SK-N-SH (cell line): ENCODE measurements around the gene LIN9. TPM values are rescaled to one million over a fixed set of nuclear protein-coding genes. Genes with fewer than 3 reads are reported as not detected.

Experiments used
- CTCF ChIA-PET: fragments of 300-600, 350-600 bp; formaldehyde crosslinking; extraction: SDS; loops from one replicate; lab custom pipeline; 2021; lab: Yijun Ruan, JAX
- POLR2A ChIA-PET: fragments of 350-600 bp; sonication (Branson Sonifier 250); formaldehyde crosslinking; extraction: SDS; loops from one replicate; lab custom pipeline; 2020; ENCODE audit warnings: antibody characterized with exemption, inconsistent platforms; lab: Yijun Ruan, JAX
- DNase-seq: peaks from one replicate; pipeline ENCODE4 v3.0.0; 2012
- H2AFZ ChIP-seq: fragments of 200-600 bp; sonication (generic); 2 replicates; pipeline ENCODE4 v1.8.1; 2016; ENCODE audit warnings: antibody characterized with exemption, mild to moderate bottlenecking, low read depth
- H3F3A ChIP-seq: fragments of 200-600 bp; sonication (generic); replicated peaks from 2 replicates; pipeline ENCODE3; 2016; ENCODE audit warnings: antibody characterized with exemption, mild to moderate bottlenecking; ENCODE audit not compliant: insufficient read depth
- H3K27ac ChIP-seq, 2 experiments: fragments of 200-500 bp in 1 of 2; fragments of 200-600 bp in 1 of 2; sonication (Bioruptor generic) in 1 of 2; sonication (generic), shearing (Covaris generic) in 1 of 2; 2 replicates each; pipeline versions ENCODE4 v1.5.1 to v1.6.1; 2014 to 2016; ENCODE audit warnings: low read depth in 2 of 2, inconsistent platforms in 1 of 2, low read length in 1 of 2, mild to moderate bottlenecking in 1 of 2, mixed read lengths in 1 of 2
- H3K27me3 ChIP-seq: fragments of 200-600 bp; sonication (generic), shearing (Covaris generic); 2 replicates; pipeline ENCODE4 v1.6.1; 2016; ENCODE audit warnings: mixed run types; ENCODE audit not compliant: insufficient read depth
- H3K36me3 ChIP-seq, 2 experiments: fragments of 200-500 bp in 1 of 2; fragments of 200-600 bp in 1 of 2; sonication (Bioruptor generic) in 1 of 2; sonication (generic) in 1 of 2; replicated peaks in 1 of 2; 2 replicates each; pipeline versions ENCODE3 to v1.5.1; 2014 to 2016; ENCODE audit warnings: low read length in 1 of 2, mild to moderate bottlenecking in 1 of 2; ENCODE audit not compliant: insufficient read depth in 2 of 2, control insufficient read depth in 1 of 2
- H3K4me1 ChIP-seq, 2 experiments: fragments of 200-500 bp in 1 of 2; fragments of 200-600 bp in 1 of 2; sonication (Bioruptor generic) in 1 of 2; sonication (generic), shearing (Covaris generic) in 1 of 2; 2 replicates each; pipeline versions ENCODE4 v1.5.1 to v1.6.1; 2014 to 2016; ENCODE audit warnings: low read depth in 1 of 2, low read length in 1 of 2, mixed run types in 1 of 2; ENCODE audit not compliant: insufficient read depth in 2 of 2, control insufficient read depth in 1 of 2
- H3K4me2 ChIP-seq: fragments of 200-600 bp; sonication (generic), shearing (Covaris generic); 2 replicates; pipeline ENCODE4 v1.6.1; 2017; ENCODE audit warnings: mixed run types
- H3K4me3 ChIP-seq, 2 experiments: fragments of 200-500 bp in 1 of 2; fragments of 200-600 bp in 1 of 2; sonication (Bioruptor generic) in 1 of 2; sonication (generic), shearing (Covaris generic) in 1 of 2; 2 replicates each; pipeline versions ENCODE4 v1.5.1 to v1.8.1; 2014 to 2016; ENCODE audit warnings: low read depth in 2 of 2, inconsistent platforms in 1 of 2, low read length in 1 of 2, mild to moderate bottlenecking in 1 of 2, mixed read lengths in 1 of 2, moderate library complexity in 1 of 2
- H3K79me2 ChIP-seq: fragments of 200-600 bp; sonication (generic); 2 replicates; pipeline ENCODE4 v1.8.1; 2017; ENCODE audit warnings: mild to moderate bottlenecking; ENCODE audit not compliant: insufficient read depth
- H3K9ac ChIP-seq: fragments of 200-600 bp; sonication (generic); 2 replicates; pipeline ENCODE4 v1.6.1; 2017; ENCODE audit warnings: mixed run types
- H3K9me2 ChIP-seq: fragments of 200-600 bp; sonication (generic); 2 replicates; pipeline ENCODE4 v1.6.1; 2017; ENCODE audit warnings: mixed run types
- H3K9me3 ChIP-seq: fragments of 200-600 bp; sonication (generic); 2 replicates; pipeline ENCODE4 v1.6.1; 2017; ENCODE audit warnings: mixed run types, mild to moderate bottlenecking, moderate library complexity
- H4K20me1 ChIP-seq: fragments of 200-600 bp; sonication (generic); 2 replicates; pipeline ENCODE4 v1.6.1; 2017; ENCODE audit warnings: mild to moderate bottlenecking, mixed run types; ENCODE audit not compliant: insufficient read depth
- CHD2 ChIP-seq: fragments of 150-350 bp; IDR thresholded peaks from 2 replicates; pipeline ENCODE4 v1.6.1; 2018; ENCODE audit warnings: low read length; ENCODE audit not compliant: partially characterized antibody
- ELF1 ChIP-seq: IDR thresholded peaks from 2 replicates; pipeline ENCODE4 v1.4.0; 2012
- EP300 ChIP-seq, 2 experiments: IDR thresholded peaks; 2 replicates each; pipeline versions ENCODE4 v1.4.0 to v1.6.1; 2012; ENCODE audit warnings: borderline replicate concordance in 1 of 2, low read depth in 1 of 2, low read length in 1 of 2
- FOXJ3 ChIP-seq: sonication (generic); formaldehyde crosslinking; IDR thresholded peaks from 2 replicates; pipeline ENCODE4 v1.5.1; 2020; ENCODE audit warnings: mild to moderate bottlenecking, missing genetic modification reagents
- GABPA ChIP-seq: IDR thresholded peaks from 2 replicates; pipeline ENCODE4 v1.4.0; 2012; ENCODE audit warnings: low read depth, mild to moderate bottlenecking
- MXI1 ChIP-seq: IDR thresholded peaks from 2 replicates; pipeline ENCODE4 v1.6.1; 2012; ENCODE audit warnings: mild to moderate bottlenecking, low read depth, low read length, improper control_type of control experiment
- NFIC ChIP-seq: IDR thresholded peaks from 2 replicates; pipeline ENCODE4 v1.4.0; 2012; ENCODE audit warnings: borderline replicate concordance
- RAD21 ChIP-seq: IDR thresholded peaks from 2 replicates; pipeline ENCODE4 v1.6.1; 2012; ENCODE audit warnings: mild to moderate bottlenecking, low read length
- RCOR1 ChIP-seq: fragments of 150-350 bp; IDR thresholded peaks from 2 replicates; pipeline ENCODE4 v1.6.1; 2017; ENCODE audit warnings: antibody characterized with exemption, low read length
- SMC3 ChIP-seq: IDR thresholded peaks from 2 replicates; pipeline ENCODE4 v1.6.1; 2012; ENCODE audit warnings: low read depth, low read length, improper control_type of control experiment
- TAF1 ChIP-seq: IDR thresholded peaks from 2 replicates; pipeline ENCODE4 v1.6.1; 2012; ENCODE audit warnings: low read depth, mild to moderate bottlenecking, low read length, moderate library complexity, borderline replicate concordance
- TEAD4 ChIP-seq: IDR thresholded peaks from 2 replicates; pipeline ENCODE4 v1.4.0; 2012; ENCODE audit warnings: mild to moderate bottlenecking, borderline replicate concordance; ENCODE audit not compliant: insufficient read depth
- WGBS: methylation state at CpG from one replicate; pipeline ENCODE4 v1.1.6; 2017; ENCODE audit warnings: low lambda C conversion rate; 5-methylcytosine and 5-hydroxymethylcytosine counted together
- polyA plus RNA-seq, 3 experiments: library from polyadenylated mRNA; depleted of rRNA; stranded (reverse); fragments of >200 nt; gene quantifications; 2 replicates each; pipeline ENCODE4 v1.2.3, GENCODE V29; 2012
- TF ChIP-seq, protein P1 (sequence below): IDR thresholded peaks from 2 replicates; pipeline ENCODE4; 2012
- TF ChIP-seq, protein P2 (sequence below): IDR thresholded peaks from 2 replicates; pipeline ENCODE4 v1.4.0; 2012; ENCODE audit warnings: low read depth, borderline replicate concordance

LIN9 gene
- polyA plus RNA-seq, 1 of the 3 experiments (the other 2 are of a cell fraction), result 1.7 TPM

DNA sequence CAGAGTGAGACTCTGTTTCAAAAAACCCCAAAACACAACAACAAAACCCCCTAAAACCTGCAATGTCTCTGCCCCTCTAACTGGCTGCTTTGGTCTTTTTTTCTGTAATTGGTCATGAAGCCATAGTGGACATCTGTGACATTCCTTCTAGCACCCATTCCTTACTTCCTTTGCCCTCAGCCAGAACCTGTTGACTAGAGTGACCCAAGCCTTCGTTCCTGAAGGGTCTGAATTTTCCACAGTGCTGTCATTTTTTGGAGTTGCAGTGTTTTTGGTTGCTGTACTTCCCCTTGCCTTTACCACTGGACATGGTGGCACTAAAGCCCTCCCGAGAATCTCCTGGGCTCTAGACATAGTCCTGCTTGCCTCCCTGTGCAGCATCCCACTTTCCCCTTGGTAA, 48.5 kb upstream of the LIN9 start:
- no peak overlapping the region for H3K27ac ChIP-seq
- no peak for TF ChIP-seq RAD21
- TF ChIP-seq SMC3, result no peak
- no peak for TF ChIP-seq EP300 (IDR thresholded peaks at IDR 0.05; ENCODE audit: borderline replicate concordance in 1 of 2, low read depth in 1 of 2, low read length in 1 of 2)
- DNase-seq, result no peak
- H3K36me3 ChIP-seq, result peaks cover 10 to 38% of the 10 kb centered on the region in 2 experiments
- no peak overlapping the region for H3K4me3 ChIP-seq
- H3K27me3 ChIP-seq, result no peaks in the 10 kb centered on the region
- H3K79me2 ChIP-seq, result no peaks in the 10 kb centered on the region
- peaks cover 0 to 24% of the 10 kb centered on the region in 2 experiments; a peak in 1 of 4 replicates for H3K4me1 ChIP-seq
- 96% methylated on average over 2 of the region's 2 CpGs for WGBS
- no peaks in the 10 kb centered on the region for H4K20me1 ChIP-seq
- no peaks in the 10 kb centered on the region for H3F3A ChIP-seq
- no peaks in the 10 kb centered on the region for H3K9me2 ChIP-seq
- H3K9ac ChIP-seq, result no peak overlapping the region
- no peak overlapping the region for H2AFZ ChIP-seq
- POLR2A ChIA-PET, result no interaction called here
- CTCF ChIA-PET, result no interaction called here
- H3K4me2 ChIP-seq, result no peak overlapping the region
- H3K9me3 ChIP-seq, result no peaks in the 10 kb centered on the region

DNA sequence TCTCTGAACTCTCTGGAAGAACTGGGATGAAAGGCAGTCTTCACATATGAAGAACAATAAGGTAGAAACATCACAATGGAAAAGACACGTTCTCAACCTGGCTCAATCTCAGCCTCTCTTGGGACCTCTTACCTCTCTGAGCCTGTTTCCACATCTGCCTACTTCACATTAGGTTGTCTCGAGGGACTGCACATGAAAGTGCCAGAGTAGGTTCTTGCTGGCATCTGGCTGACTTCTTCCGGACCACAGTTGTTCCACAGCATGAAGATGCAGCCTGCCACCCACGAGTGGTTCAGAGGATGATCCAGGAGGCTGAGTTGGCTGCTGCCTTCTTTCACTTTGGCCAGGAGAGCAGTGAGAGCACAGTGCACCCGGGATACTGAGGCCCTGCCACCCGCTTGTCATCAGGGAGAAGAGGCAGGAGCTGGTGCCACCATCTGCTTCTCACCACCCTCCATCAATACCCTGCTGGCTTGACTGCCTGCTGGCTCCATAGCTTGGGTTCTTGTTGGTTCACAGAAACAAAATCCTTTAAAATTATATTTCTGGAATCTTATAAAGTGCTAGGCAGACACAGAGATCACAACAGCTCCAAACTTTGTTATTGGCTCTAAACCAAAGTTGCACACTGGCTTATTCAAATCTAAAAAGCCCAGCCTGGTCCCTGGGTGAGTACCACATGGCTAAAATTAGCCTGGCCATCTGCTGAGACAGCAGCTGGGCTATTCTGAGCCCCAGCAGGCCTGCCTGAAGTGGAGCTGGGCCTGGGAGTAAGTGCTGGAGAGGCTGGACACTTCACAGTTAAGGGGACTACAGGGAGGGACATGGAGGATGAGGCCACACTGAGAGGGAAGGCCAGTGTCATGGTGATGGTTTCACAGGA, 46.9 kb upstream of the LIN9 start:
- POLR2A ChIA-PET, result no interaction called here
- H4K20me1 ChIP-seq, result no peaks in the 10 kb centered on the region
- H3F3A ChIP-seq, result no peaks in the 10 kb centered on the region
- DNase-seq, result peak; percentile 54
- H2AFZ ChIP-seq, result no peak overlapping the region
- no peak overlapping the region for H3K9ac ChIP-seq
- peaks cover 0 to 24% of the 10 kb centered on the region in 2 experiments; a peak in 1 of 4 replicates for H3K4me1 ChIP-seq
- no peaks in the 10 kb centered on the region for H3K79me2 ChIP-seq
- no peak overlapping the region for H3K4me3 ChIP-seq
- CTCF ChIA-PET, result interaction anchor here (0.6 to 1.6 kb wide), 3 partner anchors 9 to 230 kb away, joined by 3 to 5 read pairs (median 3); no protein-coding TSS in a partner anchor
- no peaks in the 10 kb centered on the region for H3K9me2 ChIP-seq
- no peaks in the 10 kb centered on the region for H3K27me3 ChIP-seq
- H3K36me3 ChIP-seq, result peaks cover 7 to 27% of the 10 kb centered on the region in 2 experiments
- peak overlapping the region in 1 of 2 experiments; percentile 58; a peak in 2 of 4 replicates for H3K27ac ChIP-seq
- whole genome bisulfite sequencing, result 95% methylated on average over 4 of the region's 6 CpGs
- H3K9me3 ChIP-seq, result no peaks in the 10 kb centered on the region
- TF ChIP-seq MXI1 (peak; percentile 69; the same call in 1 of the 2 replicates), RAD21 (peak; percentile 5; the same call in 1 of the 2 replicates), TEAD4 (no peak), EP300 (IDR thresholded peaks at IDR 0.05; ENCODE audit: borderline replicate concordance in 1 of 2, low read depth in 1 of 2, low read length in 1 of 2) (peak in 1 of 2 experiments; percentile 55; a peak in 2 of 4 replicates), CHD2 (peak; percentile 40), FOXJ3 (CRISPR knock-in tag) (no peak), RCOR1 (0 out of 2 replicates have a peak, but pooled peaks have one; percentile 18)
- no peak overlapping the region for H3K4me2 ChIP-seq

DNA sequence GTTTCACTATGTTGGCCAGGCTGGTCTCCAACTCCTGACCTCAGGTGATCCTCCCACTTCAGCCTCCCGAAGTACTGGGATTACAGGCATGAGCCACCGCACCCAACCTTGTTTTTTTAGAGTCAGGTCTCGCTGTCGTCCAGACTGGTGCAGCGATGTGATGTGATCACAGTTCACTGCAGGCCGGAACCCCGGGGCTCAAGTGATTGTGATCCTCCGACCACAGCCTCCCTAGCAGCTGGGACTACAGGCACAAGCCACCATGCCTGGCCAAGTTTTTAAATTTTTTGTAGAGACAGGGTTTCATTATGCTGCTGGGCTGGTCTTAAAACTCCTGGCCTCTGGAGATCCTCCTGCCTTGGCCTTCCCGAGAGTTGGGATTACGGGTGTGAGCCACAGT, 46.1 kb upstream of the LIN9 start:
- Histone ChIP-seq H2AFZ (no peak overlapping the region), H3K9ac (no peak overlapping the region), H3K4me1 (peaks cover 0 to 30% of the 10 kb centered on the region in 2 experiments; a peak in 1 of 4 replicates), H3K27me3 (no peaks in the 10 kb centered on the region), H3F3A (no peaks in the 10 kb centered on the region), H3K36me3 (peaks cover 5 to 19% of the 10 kb centered on the region in 2 experiments), H3K27ac (no peak overlapping the region), H3K9me3 (no peaks in the 10 kb centered on the region), H4K20me1 (no peaks in the 10 kb centered on the region), H3K79me2 (no peaks in the 10 kb centered on the region), H3K4me3 (no peak overlapping the region), H3K9me2 (no peaks in the 10 kb centered on the region), H3K4me2 (no peak overlapping the region)
- ChIA-PET CTCF (interaction anchor here (0.6 to 1.6 kb wide), 2 partner anchors 9 to 17 kb away, joined by 3 to 5 read pairs; no protein-coding TSS in a partner anchor), POLR2A (no interaction called here)
- DNase-seq, result no peak
- WGBS, result 99% methylated on average over 10 of the region's 10 CpGs
- TF ChIP-seq ELF1, result no peak
- no peak for TF ChIP-seq TAF1
- TF ChIP-seq, protein P1, sequence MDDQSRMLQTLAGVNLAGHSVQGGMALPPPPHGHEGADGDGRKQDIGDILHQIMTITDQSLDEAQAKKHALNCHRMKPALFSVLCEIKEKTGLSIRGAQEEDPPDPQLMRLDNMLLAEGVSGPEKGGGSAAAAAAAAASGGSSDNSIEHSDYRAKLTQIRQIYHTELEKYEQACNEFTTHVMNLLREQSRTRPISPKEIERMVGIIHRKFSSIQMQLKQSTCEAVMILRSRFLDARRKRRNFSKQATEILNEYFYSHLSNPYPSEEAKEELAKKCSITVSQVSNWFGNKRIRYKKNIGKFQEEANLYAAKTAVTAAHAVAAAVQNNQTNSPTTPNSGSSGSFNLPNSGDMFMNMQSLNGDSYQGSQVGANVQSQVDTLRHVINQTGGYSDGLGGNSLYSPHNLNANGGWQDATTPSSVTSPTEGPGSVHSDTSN, result no peak
- no peak for TF ChIP-seq NFIC
- TF ChIP-seq, protein P2, sequence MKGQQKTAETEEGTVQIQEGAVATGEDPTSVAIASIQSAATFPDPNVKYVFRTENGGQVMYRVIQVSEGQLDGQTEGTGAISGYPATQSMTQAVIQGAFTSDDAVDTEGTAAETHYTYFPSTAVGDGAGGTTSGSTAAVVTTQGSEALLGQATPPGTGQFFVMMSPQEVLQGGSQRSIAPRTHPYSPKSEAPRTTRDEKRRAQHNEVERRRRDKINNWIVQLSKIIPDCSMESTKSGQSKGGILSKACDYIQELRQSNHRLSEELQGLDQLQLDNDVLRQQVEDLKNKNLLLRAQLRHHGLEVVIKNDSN, result no peak
- TF ChIP-seq GABPA, result no peak
